Astrocyte of the cerebellum (primary cell): Measurements from ENCODE around the gene ZFAND3.

Experiments
- DNase-seq: peaks from one replicate; pipeline ENCODE4 v3.0.0-alpha.2; 2011; ENCODE audit warnings: low read depth
- H3K4me3 ChIP-seq: 2 replicates; pipeline ENCODE4 v1.5.1; 2011; ENCODE audit warnings: mild to moderate bottlenecking, low read depth, low read length, moderate library complexity
- in situ Hi-C: cut with HindIII; loops from 2 replicates; pipeline ENCODE4 v1.10.0; 2017; ENCODE audit warnings: low sequenced_read_pairs
- TF ChIP-seq, protein P1 (sequence below): IDR thresholded peaks from 2 replicates; pipeline ENCODE4 v1.5.1; 2012; ENCODE audit warnings: low read length, low read depth, moderate library complexity, mild to moderate bottlenecking; ENCODE audit errors: missing control alignments

The ZFAND3 gene

DNA sequence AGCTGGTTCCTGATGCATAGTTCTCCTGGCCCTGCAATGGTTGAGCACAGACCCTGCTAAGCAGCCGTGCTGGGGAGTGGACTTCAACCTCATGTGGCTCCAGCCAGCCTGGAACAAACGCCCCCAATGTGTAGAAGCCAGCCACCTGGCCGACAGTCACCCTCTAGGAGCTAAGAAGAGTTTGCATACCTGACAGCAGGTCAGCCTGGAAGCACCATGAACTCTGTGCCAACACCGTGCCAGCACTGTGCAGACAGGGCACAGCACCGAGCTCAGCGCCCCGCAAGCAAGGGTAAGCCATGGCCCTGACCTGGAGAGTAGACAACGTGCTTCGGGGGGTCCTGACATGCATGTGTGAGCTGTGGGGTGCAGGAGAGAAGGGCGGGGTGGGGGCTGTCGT lies 356.3 kb downstream of the ZFAND3 start:
- in situ Hi-C loops: loop anchor here (5.0 kb wide), 1 partner anchor 52 kb away; no protein-coding TSS in a partner anchor
- TF ChIP-seq, protein P1, sequence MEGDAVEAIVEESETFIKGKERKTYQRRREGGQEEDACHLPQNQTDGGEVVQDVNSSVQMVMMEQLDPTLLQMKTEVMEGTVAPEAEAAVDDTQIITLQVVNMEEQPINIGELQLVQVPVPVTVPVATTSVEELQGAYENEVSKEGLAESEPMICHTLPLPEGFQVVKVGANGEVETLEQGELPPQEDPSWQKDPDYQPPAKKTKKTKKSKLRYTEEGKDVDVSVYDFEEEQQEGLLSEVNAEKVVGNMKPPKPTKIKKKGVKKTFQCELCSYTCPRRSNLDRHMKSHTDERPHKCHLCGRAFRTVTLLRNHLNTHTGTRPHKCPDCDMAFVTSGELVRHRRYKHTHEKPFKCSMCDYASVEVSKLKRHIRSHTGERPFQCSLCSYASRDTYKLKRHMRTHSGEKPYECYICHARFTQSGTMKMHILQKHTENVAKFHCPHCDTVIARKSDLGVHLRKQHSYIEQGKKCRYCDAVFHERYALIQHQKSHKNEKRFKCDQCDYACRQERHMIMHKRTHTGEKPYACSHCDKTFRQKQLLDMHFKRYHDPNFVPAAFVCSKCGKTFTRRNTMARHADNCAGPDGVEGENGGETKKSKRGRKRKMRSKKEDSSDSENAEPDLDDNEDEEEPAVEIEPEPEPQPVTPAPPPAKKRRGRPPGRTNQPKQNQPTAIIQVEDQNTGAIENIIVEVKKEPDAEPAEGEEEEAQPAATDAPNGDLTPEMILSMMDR: no peak
- DNase-seq: no peak
- H3K4me3 ChIP-seq: no peak overlapping the region

DNA sequence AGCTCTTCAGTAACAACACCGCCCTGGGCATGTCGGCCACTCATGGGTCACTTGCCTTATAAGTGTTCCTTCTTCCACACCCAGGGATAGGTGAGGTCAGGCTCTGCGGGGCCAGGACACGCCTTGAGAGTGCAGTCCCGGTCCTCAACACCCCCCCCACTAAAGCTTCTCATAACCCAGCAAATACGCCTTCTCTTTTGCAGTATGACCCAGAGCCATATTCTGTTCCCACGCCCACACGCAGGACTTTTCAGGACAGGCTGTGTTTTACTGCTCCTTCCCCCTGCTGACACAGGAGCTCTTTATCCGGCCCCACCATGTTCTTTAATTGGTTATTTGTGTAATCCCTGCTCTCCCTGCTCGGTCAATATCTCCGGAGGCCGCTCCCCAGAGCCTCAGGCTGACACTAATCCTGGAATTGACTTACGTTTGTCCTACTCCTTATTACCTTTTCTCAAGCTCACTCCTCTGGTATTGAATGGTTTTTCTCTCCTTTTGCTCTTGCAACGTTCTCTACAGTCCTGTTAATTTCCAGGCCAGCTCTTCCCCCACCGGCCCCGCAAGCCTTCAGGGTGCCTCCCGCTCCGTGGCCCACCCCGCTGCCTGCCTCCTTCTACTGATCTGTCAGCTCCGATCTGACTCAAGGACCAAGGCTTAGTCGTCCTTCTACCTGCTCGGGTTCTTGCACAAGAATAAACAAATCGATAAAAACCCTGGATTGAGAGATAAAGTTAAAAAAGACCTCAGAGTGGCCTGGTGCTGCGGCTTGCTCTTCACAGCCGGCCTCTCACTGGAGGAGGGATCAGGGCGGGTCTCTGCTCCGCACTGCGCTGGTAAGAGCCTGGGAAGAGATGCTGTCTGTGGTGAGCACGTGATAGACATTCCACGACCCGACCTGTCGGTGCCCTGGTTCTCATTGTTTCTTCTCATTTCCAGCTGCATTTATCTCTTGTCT lies 357.5 kb downstream of the ZFAND3 start:
- TF ChIP-seq, protein P1: no peak
- in situ Hi-C loops: loop anchor here (5.0 kb wide), 1 partner anchor 50 kb away; no protein-coding TSS in a partner anchor
- H3K4me3 ChIP-seq: no peak overlapping the region

DNA sequence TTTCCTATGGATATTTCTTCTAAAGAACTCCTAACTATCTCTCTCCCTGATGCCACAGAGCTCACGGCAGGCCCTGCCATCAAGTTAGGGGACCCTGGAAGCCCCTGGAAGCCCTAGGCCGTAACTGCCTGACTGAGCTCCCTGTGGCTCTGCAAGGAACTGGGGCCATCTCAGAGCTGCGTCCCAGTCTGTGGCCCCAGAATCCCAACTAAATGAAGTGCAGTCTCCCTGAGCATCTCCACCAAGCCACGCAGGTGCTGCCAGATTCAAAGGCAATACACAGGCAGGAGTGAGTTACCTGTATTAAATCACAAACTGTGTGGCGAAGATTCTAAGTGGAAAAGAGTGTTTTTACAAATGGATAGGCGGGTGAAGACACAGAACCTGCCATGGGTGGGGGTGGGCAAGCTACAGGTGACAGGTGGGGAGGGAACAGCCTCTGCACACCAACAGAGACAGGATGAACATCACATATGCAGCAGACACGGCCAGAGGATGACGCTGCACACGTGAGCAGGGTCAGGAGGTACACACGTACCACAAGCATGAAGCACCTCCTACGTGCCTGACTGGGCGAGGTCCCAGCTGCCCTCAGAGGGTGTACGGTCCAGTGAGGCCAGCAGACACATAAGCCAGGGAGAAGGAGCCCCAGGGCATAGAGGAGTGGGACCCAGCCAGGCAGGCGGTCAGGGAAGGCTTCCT lies 358.5 kb downstream of the ZFAND3 start:
- H3K4me3 ChIP-seq: no peak overlapping the region
- DNase-seq: no peak
- TF ChIP-seq, protein P1: no peak
- in situ Hi-C loops: loop anchor here (5.0 kb wide), 1 partner anchor 49 kb away; no protein-coding TSS in a partner anchor

More for the DNA sequence above, 357.5 kb downstream of the ZFAND3 start:
- no peak for DNase-seq

DNA sequence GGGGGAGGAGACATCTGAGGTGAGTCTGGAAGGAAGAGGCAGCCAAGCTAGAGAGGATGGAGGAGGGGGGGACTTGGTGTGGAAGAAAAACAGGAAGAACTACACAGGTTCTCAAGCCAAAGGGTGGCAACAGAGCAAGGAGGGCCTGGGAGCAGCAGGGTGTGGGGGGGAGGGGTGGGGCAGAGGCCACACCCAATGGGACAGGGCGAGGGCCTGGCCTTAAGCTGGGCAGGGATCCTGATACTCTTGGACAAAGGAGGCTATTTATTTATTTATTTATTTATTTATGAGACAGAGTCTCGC lies 359.0 kb downstream of the ZFAND3 start:
- TF ChIP-seq, protein P1: no peak
- in situ Hi-C loops: loop anchor here (5.0 kb wide), 1 partner anchor 49 kb away; no protein-coding TSS in a partner anchor
- no peak overlapping the region for H3K4me3 ChIP-seq
- no peak for DNase-seq

DNA sequence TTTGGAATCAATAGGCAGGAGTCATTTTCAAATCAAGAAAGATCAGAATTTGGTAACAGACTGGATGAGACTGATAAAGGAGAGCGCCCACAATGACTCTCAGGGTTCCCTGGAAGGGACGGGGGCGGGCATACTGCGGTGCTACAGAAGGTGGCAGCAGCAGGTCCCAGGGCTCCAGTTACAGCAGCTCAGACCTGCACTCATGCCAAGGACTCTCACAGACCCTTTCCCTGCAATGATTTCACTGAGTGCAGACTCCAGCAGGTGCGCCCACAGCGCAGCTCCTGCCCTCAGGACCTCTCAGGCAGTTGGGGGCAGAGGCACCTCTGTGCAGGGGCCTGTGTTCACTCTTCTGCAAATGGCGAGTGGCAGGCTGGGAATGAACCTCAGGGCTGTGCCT lies 359.8 kb downstream of the ZFAND3 start:
- in situ Hi-C loops: loop anchor here (5.0 kb wide), 1 partner anchor 48 kb away; no protein-coding TSS in a partner anchor
- DNase-seq: no peak
- TF ChIP-seq, protein P1: no peak
- H3K4me3 ChIP-seq: no peak overlapping the region

DNA sequence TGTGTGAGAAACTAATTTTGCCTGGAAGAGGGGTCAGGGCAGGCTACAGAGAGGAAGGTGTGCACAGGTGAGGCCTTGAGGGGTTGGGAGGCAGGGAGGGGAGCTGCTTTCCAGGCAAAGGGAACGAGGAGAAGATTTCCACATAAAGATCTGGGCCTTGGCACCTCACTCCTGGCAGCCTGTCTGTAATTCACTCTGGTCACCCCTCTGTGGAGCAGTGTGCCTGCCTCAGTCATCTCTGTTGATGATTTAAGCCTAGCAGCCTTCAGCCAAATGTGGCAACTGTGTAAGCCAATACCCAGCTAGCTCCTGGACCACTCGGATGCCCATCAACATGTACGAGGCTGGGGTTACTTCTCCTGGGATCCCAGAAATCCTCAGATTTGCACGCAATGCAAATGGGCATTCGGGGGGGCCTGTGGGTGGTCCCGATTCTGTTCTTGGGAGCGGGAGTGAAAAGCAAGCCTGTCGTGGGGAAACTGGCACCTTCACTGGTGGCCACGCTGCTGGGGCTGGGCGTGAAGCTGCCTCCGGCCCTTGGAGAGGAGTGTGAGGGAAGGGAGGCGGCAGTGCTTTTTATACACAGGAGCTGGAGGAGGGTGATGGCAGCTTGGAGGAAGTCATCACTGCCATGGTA lies 360.4 kb downstream of the ZFAND3 start:
- no peak overlapping the region for H3K4me3 ChIP-seq
- in situ Hi-C loops: loop anchor here (5.0 kb wide), 1 partner anchor 47 kb away; no protein-coding TSS in a partner anchor
- TF ChIP-seq, protein P1: no peak
- no peak for DNase-seq
